ENCODE measurements around the gene MSI2.

GRCh38 chr17:57612202-57613071 lies 356.1 kb downstream of the MSI2 start:
- TF ChIP-seq, protein P1, sequence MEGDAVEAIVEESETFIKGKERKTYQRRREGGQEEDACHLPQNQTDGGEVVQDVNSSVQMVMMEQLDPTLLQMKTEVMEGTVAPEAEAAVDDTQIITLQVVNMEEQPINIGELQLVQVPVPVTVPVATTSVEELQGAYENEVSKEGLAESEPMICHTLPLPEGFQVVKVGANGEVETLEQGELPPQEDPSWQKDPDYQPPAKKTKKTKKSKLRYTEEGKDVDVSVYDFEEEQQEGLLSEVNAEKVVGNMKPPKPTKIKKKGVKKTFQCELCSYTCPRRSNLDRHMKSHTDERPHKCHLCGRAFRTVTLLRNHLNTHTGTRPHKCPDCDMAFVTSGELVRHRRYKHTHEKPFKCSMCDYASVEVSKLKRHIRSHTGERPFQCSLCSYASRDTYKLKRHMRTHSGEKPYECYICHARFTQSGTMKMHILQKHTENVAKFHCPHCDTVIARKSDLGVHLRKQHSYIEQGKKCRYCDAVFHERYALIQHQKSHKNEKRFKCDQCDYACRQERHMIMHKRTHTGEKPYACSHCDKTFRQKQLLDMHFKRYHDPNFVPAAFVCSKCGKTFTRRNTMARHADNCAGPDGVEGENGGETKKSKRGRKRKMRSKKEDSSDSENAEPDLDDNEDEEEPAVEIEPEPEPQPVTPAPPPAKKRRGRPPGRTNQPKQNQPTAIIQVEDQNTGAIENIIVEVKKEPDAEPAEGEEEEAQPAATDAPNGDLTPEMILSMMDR (conservative IDR thresholded peaks at IDR 0.05; ENCODE audit: low read length), result no peak
- no peak for TF ChIP-seq EZH2phosphoT487 (IDR thresholded peaks at IDR 0.05; ENCODE audit: borderline replicate concordance, low read depth, low read length)
